Panc1 (cell line): ENCODE data around the gene UFD1. TPM values are rescaled to one million over a fixed set of nuclear protein-coding genes. Genes with fewer than 3 reads are reported as not detected.

ENCODE experiments used
- ATAC-seq: fragments of 200-7000 bp; cut with Tn5 transposase; 2 replicates; pipeline ENCODE4 v1.9.1; 2020; ENCODE audit warnings: mild to moderate bottlenecking, moderate library complexity
- BruUV-seq: library from RNA; stranded (reverse); fragments of 400-500 nt; replicated peaks from 2 replicates; lab custom pipeline; 2021; lab: Mats Ljungman, UMichigan
- CTCF ChIA-PET: fragments of 300-600 bp; sonication (Branson Sonifier 250); formaldehyde crosslinking; loops from one replicate; lab custom pipeline; 2022; ENCODE audit warnings: antibody characterized with exemption; lab: Charles Lee
- POLR2A ChIA-PET: fragments of 300-600 bp; sonication (Branson Sonifier 250); formaldehyde crosslinking; loops from one replicate; lab custom pipeline; 2022; ENCODE audit warnings: antibody characterized with exemption; lab: Charles Lee
- DNase-seq: peaks from one replicate; pipeline ENCODE4 v3.0.0-alpha.2; 2010; ENCODE audit warnings: low read depth, low spot score
- H3K27ac ChIP-seq: 2 replicates; pipeline ENCODE4 v1.5.1; 2011; ENCODE audit warnings: mild to moderate bottlenecking, low read length, inconsistent platforms
- H3K27me3 ChIP-seq: fragments of 200-500 bp; sonication (Bioruptor generic); 2 replicates; pipeline ENCODE4 v1.6.0; 2014; ENCODE audit warnings: low read length, inconsistent platforms; ENCODE audit not compliant: control insufficient read depth, insufficient read depth
- H3K36me3 ChIP-seq: fragments of 200-500 bp; sonication (Bioruptor generic); 2 replicates; pipeline ENCODE4 v1.5.1; 2014; ENCODE audit warnings: inconsistent platforms, mild to moderate bottlenecking, low read length, moderate library complexity; ENCODE audit not compliant: control insufficient read depth, insufficient read depth
- H3K4me1 ChIP-seq: 2 replicates; pipeline ENCODE4 v1.5.1; 2011; ENCODE audit warnings: inconsistent platforms, mild to moderate bottlenecking, low read length, moderate library complexity; ENCODE audit not compliant: control insufficient read depth, insufficient read depth
- H3K4me3 ChIP-seq, 2 experiments: 2 replicates each; pipeline ENCODE4 v1.5.1; 2011 to 2012; ENCODE audit warnings: low read depth in 2 of 2, low read length in 2 of 2, mild to moderate bottlenecking in 2 of 2, inconsistent platforms in 1 of 2, moderate library complexity in 1 of 2
- H3K9me3 ChIP-seq: fragments of 200-500 bp; sonication (Bioruptor generic); 2 replicates; pipeline ENCODE4 v1.5.1; 2014; ENCODE audit warnings: low read depth, mild to moderate bottlenecking, inconsistent platforms, low read length, moderate library complexity; ENCODE audit not compliant: control insufficient read depth, insufficient read depth
- CTCF ChIP-seq: fragments of 450-650 bp; IDR thresholded peaks from 2 replicates; pipeline ENCODE4 v1.5.1; 2017; ENCODE audit warnings: mild to moderate bottlenecking
- POLR2AphosphoS5 ChIP-seq: IDR thresholded peaks from 2 replicates; pipeline ENCODE4 v1.6.1; 2012; ENCODE audit warnings: mild to moderate bottlenecking, low read depth, low read length, moderate library complexity
- REST ChIP-seq, 2 experiments: IDR thresholded peaks; 2 replicates each; pipeline ENCODE4 v1.6.1; 2011 to 2012; ENCODE audit warnings: low read depth in 2 of 2, control low read depth in 1 of 2, low read length in 1 of 2, mild to moderate bottlenecking in 1 of 2, moderate library complexity in 1 of 2; ENCODE audit not compliant: insufficient read depth in 1 of 2
- SIN3A ChIP-seq: IDR thresholded peaks from 2 replicates; pipeline ENCODE4 v1.6.1; 2012; ENCODE audit warnings: low read depth, mild to moderate bottlenecking, low read length, moderate library complexity, borderline replicate concordance; ENCODE audit not compliant: insufficient read depth
- TCF7L2 ChIP-seq: IDR thresholded peaks from 2 replicates; pipeline ENCODE4 v1.6.1; 2011; ENCODE audit warnings: mild to moderate bottlenecking, low read depth, low read length, inconsistent platforms
- in situ Hi-C: cut with HindIII; loops from 2 replicates; pipeline ENCODE4 v1.10.0; 2016; ENCODE audit warnings: low sequenced_read_pairs, low pct_unique_long_range_greater_than_20kb
- intact Hi-C: fragments of 100-400 bp; cut with micrococcal nuclease; formaldehyde crosslinking; loops from one replicate; pipeline ENCODE4 v1.10.0; 2022; ENCODE audit not compliant: unreplicated experiment
- total RNA-seq: library from RNA; stranded (reverse); gene quantifications from one replicate; pipeline ENCODE4 v1.2.1, GENCODE V29; 2021; ENCODE audit not compliant: unreplicated experiment

The UFD1 gene
- total RNA-seq, 1 experiment from 2014 or later = 82.8 TPM

GRCh38 chr22:19499236-19499879 lies 20.4 kb upstream of the UFD1 start:
- BruUV-seq = no TSS peak
- POLR2A ChIA-PET = no interaction called here
- no peaks in the 10 kb centered on the region for H3K36me3 ChIP-seq
- no peaks in the 10 kb centered on the region for H3K27me3 ChIP-seq
- H3K4me3 ChIP-seq = no peak overlapping the region
- DNase-seq (no peak), ATAC-seq (no peak)
- CTCF ChIA-PET = no interaction called here
- TF ChIP-seq CTCF (no peak), TCF7L2 (no peak), REST (IDR thresholded peaks at IDR 0.05; ENCODE audit: insufficient read depth in 1 of 2, low read depth in 2 of 2, low read length in 1 of 2) (no peak), SIN3A (no peak), POLR2AphosphoS5 (no peak)
- intact Hi-C loops = loop anchor here (5.0 kb wide), 1 partner anchor 133 kb away; no protein-coding TSS in a partner anchor
- in situ Hi-C loops = no loop called here
- no peaks in the 10 kb centered on the region for H3K9me3 ChIP-seq
- H3K4me1 ChIP-seq = no peaks in the 10 kb centered on the region
- H3K27ac ChIP-seq = no peak overlapping the region

DNA sequence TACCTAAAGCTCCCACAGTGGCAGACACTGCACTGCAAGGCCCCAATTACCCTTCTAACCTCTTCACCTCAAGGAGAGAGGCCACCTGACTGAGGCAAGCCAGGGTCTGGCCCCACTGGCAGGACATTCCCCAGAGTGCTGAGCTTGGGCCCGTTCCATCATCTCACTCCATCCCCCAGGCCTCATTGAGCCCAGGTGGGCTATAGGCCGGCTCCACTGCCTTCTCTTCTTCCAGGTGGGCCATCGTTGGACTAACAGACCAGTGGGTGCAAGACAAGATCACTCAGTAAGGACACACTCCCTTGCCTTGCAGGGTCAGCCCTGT lies 19.8 kb upstream of the UFD1 start:
- Histone ChIP-seq H3K27ac (no peak overlapping the region), H3K36me3 (peaks cover 2% of the 10 kb centered on the region; the same call in 1 of the 2 replicates), H3K9me3 (no peaks in the 10 kb centered on the region), H3K4me1 (no peaks in the 10 kb centered on the region), H3K4me3 (no peak overlapping the region), H3K27me3 (no peaks in the 10 kb centered on the region)
- DNase-seq = no peak
- intact Hi-C loops (loop anchor here (5.0 kb wide), 1 partner anchor 133 kb away; no protein-coding TSS in a partner anchor), in situ Hi-C loops (no loop called here)
- TF ChIP-seq SIN3A (no peak), CTCF (no peak), REST (IDR thresholded peaks at IDR 0.05; ENCODE audit: insufficient read depth in 1 of 2, low read depth in 2 of 2, low read length in 1 of 2) (no peak), TCF7L2 (no peak), POLR2AphosphoS5 (no peak)
- ChIA-PET POLR2A (no interaction called here), CTCF (no interaction called here)
- BruUV-seq = no TSS peak
- no peak for ATAC-seq
